Kidney glomerular epithelial cell (primary cell): ENCODE data around the gene TIMM13.
"Not testable (repeated sequence)": the region's sequence is repeated elsewhere in the genome, so short reads cannot be mapped to it uniquely, and the experiment has no call there.

Source experiments
- DNase-seq: peaks from one replicate; lab custom pipeline; 2025; lab: John Stamatoyannopoulos, UW

TIMM13 gene

GRCh38 chr19:2431318-2432055, 4.1 kb upstream of the TIMM13 start:
- no peak for DNase-seq

DNA sequence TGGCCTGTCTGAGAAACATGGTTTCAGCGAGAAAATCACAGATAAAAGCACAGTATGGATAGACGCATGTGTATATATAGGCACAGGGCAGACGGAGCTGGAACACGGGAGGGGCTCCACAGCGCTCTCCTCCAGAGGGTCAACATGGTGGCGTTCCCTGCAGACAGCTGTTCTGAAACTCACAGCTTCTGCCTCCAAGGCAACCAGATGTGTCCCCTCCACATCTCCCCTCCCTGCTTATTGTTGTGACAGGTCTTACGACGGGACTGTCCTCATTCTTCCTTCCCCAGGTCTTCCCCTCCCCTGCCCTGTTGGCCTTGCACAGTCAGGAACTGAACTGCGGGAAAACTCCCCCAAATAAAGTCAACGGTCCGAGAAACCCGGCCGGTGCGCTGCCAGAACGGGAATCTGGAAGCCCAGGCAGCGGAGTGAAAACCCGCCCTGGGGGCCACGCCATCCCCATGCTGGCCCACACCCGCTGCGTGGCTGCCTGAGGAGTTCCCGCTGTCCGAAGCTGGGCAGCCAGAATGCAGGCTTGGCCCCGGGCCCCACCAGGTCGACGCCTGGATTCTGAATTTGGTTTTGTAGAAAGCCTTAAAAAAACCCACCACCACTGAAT, 2.6 kb upstream of the TIMM13 start:
- DNase-seq: no peak

- no peak for DNase-seq
Observed at GRCh38 chr19:2428756-2429711, 1.6 kb upstream of the TIMM13 start.

DNA sequence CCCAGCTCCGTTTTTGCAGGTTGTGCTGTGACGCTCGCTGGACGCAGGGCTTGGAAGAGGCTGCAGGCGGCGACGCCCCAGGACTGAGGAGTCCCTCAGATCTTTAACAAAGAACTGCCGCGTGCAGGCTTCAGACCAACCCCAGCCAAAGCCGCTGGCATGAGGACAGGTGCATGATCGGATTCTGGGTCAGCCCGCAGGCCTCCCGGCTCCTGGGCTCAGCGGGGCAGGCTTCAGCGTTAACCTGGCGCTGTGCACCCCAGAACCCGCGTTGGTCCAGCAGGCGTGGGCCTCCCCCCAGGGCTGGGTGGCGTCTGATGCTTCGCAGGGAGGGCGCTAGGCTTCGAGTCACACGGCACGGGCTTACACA, 920 bp upstream of the TIMM13 start:
- no peak for DNase-seq

GRCh38 chr19:2426611-2427428, 566 bp downstream of the TIMM13 start:
- DNase-seq: no peak

DNA sequence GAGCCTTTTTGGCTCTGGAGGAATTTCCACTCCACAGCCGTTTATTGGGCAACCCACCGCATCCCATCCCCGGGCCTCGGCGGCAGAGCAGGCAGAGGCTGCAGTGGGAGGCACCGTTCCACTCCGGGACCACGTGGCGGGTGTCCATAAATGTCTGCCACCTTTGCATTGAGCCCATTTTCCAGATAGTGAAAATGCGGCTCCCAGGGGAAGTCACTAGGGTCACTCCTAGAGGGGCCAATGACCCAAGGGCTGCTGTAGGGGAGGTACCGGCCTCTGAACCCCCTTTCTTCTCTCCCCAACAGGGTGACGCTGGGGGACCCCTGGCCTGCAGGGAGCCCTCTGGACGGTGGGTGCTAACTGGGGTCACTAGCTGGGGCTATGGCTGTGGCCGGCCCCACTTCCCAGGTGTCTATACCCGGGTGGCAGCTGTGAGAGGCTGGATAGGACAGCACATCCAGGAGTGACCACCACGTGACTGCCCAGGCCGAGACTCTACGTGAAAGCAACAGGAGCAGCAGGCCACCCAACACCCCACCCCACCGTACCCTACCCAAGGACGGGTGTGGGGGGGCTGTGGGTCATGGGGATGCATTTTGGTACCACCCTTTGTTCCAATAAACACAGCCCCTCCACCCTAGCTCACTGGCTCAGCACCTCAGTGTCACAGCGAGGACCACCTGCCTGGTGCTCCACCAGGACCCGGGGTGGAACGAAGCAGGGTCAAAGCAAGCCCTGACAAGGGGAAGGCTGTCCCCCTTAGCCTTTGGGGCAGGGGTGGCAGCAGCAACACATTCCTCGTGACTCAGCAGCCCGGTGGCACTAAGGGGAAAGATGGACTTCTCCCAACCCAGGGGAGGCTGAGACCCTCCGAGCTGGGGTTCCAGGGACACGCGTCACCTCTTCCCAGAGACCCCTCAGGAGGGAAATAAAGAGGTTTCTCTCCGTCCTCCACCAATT, 1.5 kb downstream of the TIMM13 start:
- no peak for DNase-seq

DNA sequence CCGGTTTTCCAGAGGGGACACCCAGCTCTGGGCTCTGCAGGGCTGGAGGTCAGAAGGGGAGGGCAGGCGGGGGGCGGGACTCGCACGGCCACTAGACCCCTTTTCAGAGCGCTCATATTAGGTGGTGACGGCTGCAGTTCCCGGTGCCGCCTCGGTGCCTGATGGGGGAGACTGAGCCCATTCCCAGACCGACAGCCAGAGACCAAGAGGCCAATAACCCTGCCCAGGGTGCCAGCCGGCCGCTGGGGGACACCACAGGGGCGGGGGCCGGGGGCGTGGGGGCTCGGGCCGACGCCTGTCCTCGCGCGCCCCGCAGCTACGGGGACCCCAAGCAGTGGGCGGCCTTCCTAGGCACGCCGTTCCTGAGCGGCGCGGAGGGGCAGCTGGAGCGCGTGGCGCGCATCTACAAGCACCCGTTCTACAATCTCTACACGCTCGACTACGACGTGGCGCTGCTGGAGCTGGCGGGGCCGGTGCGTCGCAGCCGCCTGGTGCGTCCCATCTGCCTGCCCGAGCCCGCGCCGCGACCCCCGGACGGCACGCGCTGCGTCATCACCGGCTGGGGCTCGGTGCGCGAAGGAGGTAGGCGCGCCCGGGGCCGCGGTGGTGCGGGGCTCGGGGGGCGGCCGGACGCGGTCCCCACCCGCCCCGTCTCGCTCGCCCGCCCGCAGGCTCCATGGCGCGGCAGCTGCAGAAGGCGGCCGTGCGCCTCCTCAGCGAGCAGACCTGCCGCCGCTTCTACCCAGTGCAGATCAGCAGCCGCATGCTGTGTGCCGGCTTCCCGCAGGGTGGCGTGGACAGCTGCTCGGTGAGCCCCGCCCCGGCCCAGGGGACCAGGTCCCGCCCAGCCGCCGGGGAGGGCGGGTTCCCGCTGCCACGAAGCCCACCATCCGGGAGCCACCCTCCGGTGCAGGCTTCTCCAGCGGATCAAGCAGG, 2.4 kb downstream of the TIMM13 start:
- DNase-seq: no peak

- no peak for DNase-seq
Observed at GRCh38 chr19:2423915-2424685, 3.3 kb downstream of the TIMM13 start.

DNA sequence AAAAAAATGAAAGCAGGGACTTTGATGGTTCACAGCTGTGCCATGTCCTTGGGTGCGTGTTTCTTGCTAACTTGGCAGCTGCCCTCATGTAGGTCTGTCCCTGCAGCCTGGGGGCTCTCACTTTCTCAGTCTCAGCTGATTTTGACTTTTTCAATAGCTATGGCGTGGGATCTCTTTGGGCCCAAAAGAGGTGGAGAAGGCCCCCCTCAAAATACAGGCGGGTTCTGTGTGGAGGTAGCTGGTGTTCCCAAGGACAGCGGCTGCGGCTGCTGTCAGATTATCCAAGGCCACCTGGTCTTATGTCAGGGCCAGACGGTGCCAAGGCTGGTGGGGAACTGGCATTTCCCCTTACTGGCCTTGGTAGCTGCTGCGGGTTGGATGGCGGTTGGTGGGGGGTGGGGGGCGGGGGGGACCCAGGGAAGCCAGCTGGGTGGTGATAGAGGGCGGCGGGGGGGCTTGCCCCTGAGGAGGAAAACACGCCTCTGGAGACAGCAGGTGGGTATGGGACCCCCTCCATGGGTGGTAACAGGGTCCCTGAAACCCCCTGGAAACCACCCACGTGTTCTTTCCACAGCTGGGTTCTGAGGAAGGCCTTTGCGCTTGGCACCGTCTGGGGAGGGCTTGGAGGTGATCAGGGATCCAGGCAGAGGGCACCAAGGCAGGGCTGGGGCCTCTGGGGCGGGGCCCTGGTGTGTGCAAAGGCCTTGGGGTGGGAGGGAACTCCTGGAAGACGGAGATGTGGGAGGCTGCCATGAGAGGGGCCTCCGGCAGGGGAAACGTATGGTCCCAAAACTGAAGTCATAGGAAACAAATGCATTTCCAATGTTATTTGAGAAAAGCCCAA, 4.1 kb downstream of the TIMM13 start:
- DNase-seq: no peak

- no peak for DNase-seq
Observed at GRCh38 chr19:2421581-2422306, 5.6 kb downstream of the TIMM13 start.

DNA sequence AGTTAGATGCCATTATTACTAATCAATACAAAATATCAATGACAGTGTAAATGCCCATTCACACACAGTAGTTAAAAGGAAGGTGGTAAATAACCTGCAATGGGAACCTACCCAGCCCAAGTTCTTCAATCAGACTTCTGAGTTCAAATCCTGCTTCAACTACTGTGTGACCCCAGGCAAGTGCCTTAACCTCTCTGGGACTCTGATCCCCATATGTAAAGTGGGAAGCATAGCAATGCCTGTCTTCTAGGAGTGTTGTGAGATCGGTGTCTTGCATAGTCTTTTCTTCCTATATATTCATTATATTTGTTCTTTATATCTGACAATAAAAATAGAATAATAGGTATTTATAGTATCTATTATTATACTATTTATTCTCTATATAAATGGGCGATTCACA, 6.9 kb downstream of the TIMM13 start:
- no peak for DNase-seq

- DNase-seq: no peak
Observed at GRCh38 chr19:2419754-2420153, 7.6 kb downstream of the TIMM13 start.

DNA sequence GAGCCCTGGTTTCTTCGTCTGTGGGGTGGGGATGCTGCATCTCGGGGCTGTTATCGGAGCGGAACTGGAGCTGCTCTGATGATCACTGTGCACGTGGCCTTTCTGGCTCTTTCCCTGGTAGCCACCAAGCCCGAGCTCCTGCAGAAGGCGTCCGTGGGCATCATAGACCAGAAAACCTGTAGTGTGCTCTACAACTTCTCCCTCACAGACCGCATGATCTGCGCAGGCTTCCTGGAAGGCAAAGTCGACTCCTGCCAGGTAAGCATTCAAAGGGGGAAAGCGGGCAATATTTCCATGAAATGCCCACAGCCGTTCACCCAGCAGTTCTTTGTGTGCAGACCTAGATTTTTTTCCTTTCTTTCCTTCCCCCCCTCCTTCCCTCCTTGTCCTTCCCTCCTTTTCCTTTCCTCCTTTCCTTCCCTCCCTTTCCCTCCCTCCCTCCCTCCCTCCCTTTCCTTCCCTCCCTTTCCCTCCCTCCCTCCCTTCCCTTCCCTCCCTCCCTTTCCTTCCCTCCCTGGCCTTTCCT, 9.4 kb downstream of the TIMM13 start:
- DNase-seq: no peak

GRCh38 chr19:2417436-2417835, 9.9 kb downstream of the TIMM13 start:
- DNase-seq: not testable (repeated sequence)

DNA sequence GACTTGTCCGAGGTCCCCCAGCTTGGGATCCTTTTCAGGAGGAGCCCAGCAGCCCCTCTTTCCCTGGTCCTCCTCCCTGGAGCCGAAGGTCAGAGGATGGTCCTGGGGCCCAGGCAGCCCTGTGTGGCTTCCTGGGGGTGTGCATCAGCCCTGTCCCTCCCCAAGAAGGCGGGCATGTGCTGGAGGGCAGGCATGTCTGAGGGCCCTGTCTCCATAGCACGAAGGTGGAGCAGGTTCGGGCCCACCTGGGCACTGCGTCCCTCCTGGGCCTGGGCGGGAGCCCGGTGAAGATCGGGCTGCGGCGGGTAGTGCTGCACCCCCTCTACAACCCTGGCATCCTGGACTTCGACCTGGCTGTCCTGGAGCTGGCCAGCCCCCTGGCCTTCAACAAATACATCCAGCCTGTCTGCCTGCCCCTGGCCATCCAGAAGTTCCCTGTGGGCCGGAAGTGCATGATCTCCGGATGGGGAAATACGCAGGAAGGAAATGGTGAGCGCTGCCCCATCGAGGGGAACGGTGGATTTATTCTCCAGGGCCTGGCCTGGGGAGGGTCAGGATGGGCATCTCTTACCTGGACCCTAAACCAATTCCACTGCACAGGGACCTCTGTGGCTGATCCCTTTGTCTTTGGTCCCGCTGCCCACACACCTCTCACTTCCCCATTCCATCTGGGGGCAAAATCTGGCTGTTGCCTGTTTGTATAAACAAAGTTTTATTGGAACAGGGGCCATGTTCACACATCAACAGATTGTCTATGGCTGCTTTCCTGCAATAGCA, 10.9 kb downstream of the TIMM13 start:
- no peak for DNase-seq

GRCh38 chr19:2415973-2416319, 11.4 kb downstream of the TIMM13 start:
- DNase-seq: no peak
